Endothelial cell of umbilical vein (primary cell): ENCODE measurements around the gene MYT1. TPM values are rescaled to one million over a fixed set of nuclear protein-coding genes. Genes with fewer than 3 reads are reported as not detected.

Experiments
- BruUV-seq: library from RNA; stranded (reverse); fragments of 400-500 nt; replicated peaks from 2 replicates; lab custom pipeline; 2021; lab: Mats Ljungman, UMichigan
- CTCF ChIA-PET: fragments of 300-600, 350-600 bp; sonication (Branson Sonifier 250); formaldehyde crosslinking; loops from one replicate; lab custom pipeline; 2021; ENCODE audit warnings: antibody characterized with exemption, inconsistent platforms; lab: Charles Lee
- POLR2A ChIA-PET: fragments of 300-600, 350-600 bp; sonication (Branson Sonifier 250); formaldehyde crosslinking; loops from one replicate; lab custom pipeline; 2021; ENCODE audit warnings: antibody characterized with exemption, inconsistent platforms; lab: Charles Lee
- DNase-seq: peaks from one replicate; pipeline ENCODE4 v3.0.0-alpha.2; 2011; ENCODE audit warnings: low read depth, low spot score
- FAIRE-seq: peaks from 2 replicates; lab custom pipeline; 2011; peaks lifted over from hg19 to GRCh38; lab: Jason Lieb, UNC
- H2AFZ ChIP-seq: 2 replicates; pipeline ENCODE4 v1.6.0; 2012; ENCODE audit warnings: low read depth, low read length, control low read depth, inconsistent platforms
- H3K27ac ChIP-seq: 2 replicates; pipeline ENCODE4 v1.5.1; 2011; ENCODE audit warnings: low read depth, mild to moderate bottlenecking, control low read depth, low read length, moderate library complexity; ENCODE audit not compliant: insufficient read depth
- H3K27me3 ChIP-seq, 2 experiments: 2 replicates each; pipeline versions ENCODE4 v1.6.0 to v1.6.1; 2011; ENCODE audit warnings: low read length in 2 of 2, mixed read lengths in 1 of 2; ENCODE audit not compliant: control insufficient read depth in 2 of 2, insufficient read depth in 2 of 2
- H3K36me3 ChIP-seq, 2 experiments: 2 replicates in 1 of 2; 3 replicates in 1 of 2; pipeline ENCODE4 v1.5.1; 2011; ENCODE audit warnings: low read length in 2 of 2, mild to moderate bottlenecking in 1 of 2, moderate library complexity in 1 of 2; ENCODE audit not compliant: control insufficient read depth in 2 of 2, insufficient read depth in 2 of 2; ENCODE audit errors: extremely low read depth in 1 of 2
- H3K4me1 ChIP-seq: 3 replicates; pipeline ENCODE4 v1.5.1; 2011; ENCODE audit warnings: mild to moderate bottlenecking, low read length; ENCODE audit not compliant: control insufficient read depth, insufficient read depth; ENCODE audit errors: extremely low read depth
- H3K4me2 ChIP-seq: 2 replicates; pipeline ENCODE4 v1.6.1; 2011; ENCODE audit warnings: low read length, control low read depth, mixed read lengths; ENCODE audit not compliant: insufficient read depth
- H3K4me3 ChIP-seq, 3 experiments: fragments of 200-600 bp in 1 of 3; sonication (generic), shearing (Covaris generic) in 1 of 3; replicated peaks in 1 of 3; 2 replicates each; pipeline ENCODE4 v1.5.1; 2011 to 2016; ENCODE audit warnings: control low read depth in 3 of 3, low read length in 3 of 3, mild to moderate bottlenecking in 2 of 3, inconsistent platforms in 1 of 3, low read depth in 1 of 3, moderate library complexity in 1 of 3; ENCODE audit not compliant: insufficient read depth in 1 of 3
- H3K79me2 ChIP-seq: 2 replicates; pipeline ENCODE4 v1.6.0; 2012; ENCODE audit warnings: low read length, inconsistent platforms; ENCODE audit not compliant: control insufficient read depth, insufficient read depth
- H3K9ac ChIP-seq: replicated peaks from 2 replicates; pipeline ENCODE3; 2011; ENCODE audit warnings: low read length, control low read depth; ENCODE audit not compliant: insufficient read depth; ENCODE audit errors: extremely low read depth
- H3K9me1 ChIP-seq: replicated peaks from 3 replicates; pipeline ENCODE4 v1.6.0; 2011; ENCODE audit warnings: mild to moderate bottlenecking, low read length; ENCODE audit not compliant: control insufficient read depth, insufficient read depth; ENCODE audit errors: extremely low read depth
- H3K9me3 ChIP-seq: replicated peaks from 2 replicates; pipeline ENCODE4 v1.5.1; 2012; ENCODE audit warnings: low read length, inconsistent platforms; ENCODE audit not compliant: control insufficient read depth, insufficient read depth
- H4K20me1 ChIP-seq: replicated peaks from 2 replicates; pipeline ENCODE3; 2011; ENCODE audit warnings: mild to moderate bottlenecking, low read length; ENCODE audit not compliant: control insufficient read depth, insufficient read depth; ENCODE audit errors: extremely low read depth
- EZH2 ChIP-seq: IDR thresholded peaks from 2 replicates; pipeline ENCODE4 v1.6.1; 2012; ENCODE audit warnings: borderline replicate concordance, low read depth, mild to moderate bottlenecking, moderate library complexity, low read length, inconsistent platforms; ENCODE audit not compliant: severe bottlenecking
- FOS ChIP-seq: IDR thresholded peaks from 2 replicates; pipeline ENCODE4 v1.6.1; 2011; ENCODE audit warnings: mild to moderate bottlenecking, low read length, moderate library complexity, borderline replicate concordance; ENCODE audit not compliant: insufficient read depth
- GATA2 ChIP-seq: IDR thresholded peaks from 2 replicates; pipeline ENCODE4 v1.7.0; 2011; ENCODE audit warnings: low read depth, mild to moderate bottlenecking, moderate library complexity, mixed read lengths, low read length; ENCODE audit not compliant: insufficient read length, insufficient read depth
- JUN ChIP-seq: IDR thresholded peaks from 2 replicates; pipeline ENCODE4 v1.6.1; 2011; ENCODE audit warnings: borderline replicate concordance, low read depth; ENCODE audit not compliant: insufficient read length, insufficient read depth
- MYC ChIP-seq: IDR thresholded peaks from one replicate; pipeline ENCODE4 v1.6.1; 2011; ENCODE audit warnings: mild to moderate bottlenecking, low read depth, low read length
- POLR2A ChIP-seq: IDR thresholded peaks from 2 replicates; pipeline ENCODE4 v1.6.1; 2012; ENCODE audit warnings: low read depth, mild to moderate bottlenecking, control low read depth, low read length
- POLR2AphosphoS5 ChIP-seq: IDR thresholded peaks from 2 replicates; pipeline ENCODE4 v1.6.1; 2012; ENCODE audit warnings: low read depth, mild to moderate bottlenecking, control low read depth, low read length, moderate library complexity; ENCODE audit not compliant: insufficient read depth
- dilution Hi-C: fragments of 300-500 bp; cut with MboI; formaldehyde crosslinking; loops from one replicate; pipeline ENCODE4 v1.15.0; 2019; ENCODE audit warnings: low sequenced_read_pairs; ENCODE audit not compliant: extremely low pct_ligation_motif_present
- intact Hi-C: fragments of 100-400 bp; cut with micrococcal nuclease; formaldehyde crosslinking; loops from one replicate; pipeline ENCODE4 v1.10.0; 2022
- polyA plus RNA-seq, 4 experiments: library from polyadenylated mRNA; depleted of rRNA in 3 of 4; stranded (reverse) in 3 of 4; unstranded in 1 of 4; fragments of >200 nt; gene quantifications; 2 replicates each; pipeline versions ENCODE4 v1.2.1 to v1.2.3, GENCODE V29; 2011 to 2012; ENCODE audit warnings: missing spikeins in 1 of 4
- total RNA-seq: library from RNA; stranded (reverse); gene quantifications from 2 replicates; pipeline ENCODE4 v1.2.3, GENCODE V29; 2021
- TF ChIP-seq, protein P1 (sequence below): IDR thresholded peaks from 2 replicates; pipeline ENCODE4 v1.6.1; 2011; ENCODE audit not compliant: insufficient read depth, insufficient read length
- TF ChIP-seq, protein P2 (sequence below), 2 donors: IDR thresholded peaks; 1 replicate in 1 of 2; 2 replicates in 1 of 2; pipeline ENCODE4 v1.5.1; 2011; ENCODE audit warnings: low read length in 2 of 2, mild to moderate bottlenecking in 2 of 2, moderate library complexity in 2 of 2, control low read depth in 1 of 2, inconsistent platforms in 1 of 2, low read depth in 1 of 2; ENCODE audit not compliant: insufficient read depth in 1 of 2; ENCODE audit errors: extremely low read depth in 1 of 2

The MYT1 gene
- total and polyA plus RNA-seq, 2 donors (not counting 3 experiments of a cell fraction or from before 2014, with no cell fraction given): not detected

DNA sequence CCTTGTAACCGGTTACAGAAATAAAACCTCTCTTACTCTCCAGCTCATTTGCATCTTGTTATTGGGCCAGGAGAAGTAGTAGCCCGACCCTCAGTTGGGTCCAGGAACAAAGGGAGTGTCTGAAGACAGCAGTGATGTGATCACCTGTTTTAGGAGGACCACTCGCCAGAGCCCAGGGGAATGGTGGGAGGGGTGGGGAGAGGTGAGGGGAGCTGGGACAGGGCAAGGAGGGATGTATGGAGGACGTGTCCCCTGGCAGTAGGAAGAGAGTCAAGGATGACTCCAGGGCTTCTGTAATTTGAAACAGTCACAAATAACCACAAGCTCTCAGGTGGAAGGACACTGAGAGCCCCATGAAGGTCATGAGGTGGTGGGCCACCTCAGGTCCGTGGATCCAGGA lies 89.9 kb downstream of the MYT1 start:
- peaks cover 15% of the 10 kb centered on the region for H3K79me2 ChIP-seq
- dilution Hi-C loops: no loop called here
- H3K27ac ChIP-seq: no peak overlapping the region
- H4K20me1 ChIP-seq: no peaks in the 10 kb centered on the region
- no peak for DNase-seq
- ChIA-PET CTCF (interaction anchor here (1.5 kb wide), 1 partner anchor 32 kb away, joined by 4 read pairs; no protein-coding TSS in a partner anchor), POLR2A (no interaction called here)
- no peak overlapping the region for H3K4me2 ChIP-seq
- BruUV-seq: no TSS peak
- no peak for FAIRE-seq
- no peaks in the 10 kb centered on the region for H3K9me1 ChIP-seq
- TF ChIP-seq EZH2: no peak
- no peak for TF ChIP-seq JUN
- TF ChIP-seq FOS: no peak
- TF ChIP-seq MYC: no peak
- TF ChIP-seq, protein P1, sequence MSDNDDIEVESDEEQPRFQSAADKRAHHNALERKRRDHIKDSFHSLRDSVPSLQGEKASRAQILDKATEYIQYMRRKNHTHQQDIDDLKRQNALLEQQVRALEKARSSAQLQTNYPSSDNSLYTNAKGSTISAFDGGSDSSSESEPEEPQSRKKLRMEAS: no peak
- no peak for TF ChIP-seq POLR2AphosphoS5
- no peak for TF ChIP-seq POLR2A
- TF ChIP-seq GATA2: no peak
- TF ChIP-seq, protein P2, sequence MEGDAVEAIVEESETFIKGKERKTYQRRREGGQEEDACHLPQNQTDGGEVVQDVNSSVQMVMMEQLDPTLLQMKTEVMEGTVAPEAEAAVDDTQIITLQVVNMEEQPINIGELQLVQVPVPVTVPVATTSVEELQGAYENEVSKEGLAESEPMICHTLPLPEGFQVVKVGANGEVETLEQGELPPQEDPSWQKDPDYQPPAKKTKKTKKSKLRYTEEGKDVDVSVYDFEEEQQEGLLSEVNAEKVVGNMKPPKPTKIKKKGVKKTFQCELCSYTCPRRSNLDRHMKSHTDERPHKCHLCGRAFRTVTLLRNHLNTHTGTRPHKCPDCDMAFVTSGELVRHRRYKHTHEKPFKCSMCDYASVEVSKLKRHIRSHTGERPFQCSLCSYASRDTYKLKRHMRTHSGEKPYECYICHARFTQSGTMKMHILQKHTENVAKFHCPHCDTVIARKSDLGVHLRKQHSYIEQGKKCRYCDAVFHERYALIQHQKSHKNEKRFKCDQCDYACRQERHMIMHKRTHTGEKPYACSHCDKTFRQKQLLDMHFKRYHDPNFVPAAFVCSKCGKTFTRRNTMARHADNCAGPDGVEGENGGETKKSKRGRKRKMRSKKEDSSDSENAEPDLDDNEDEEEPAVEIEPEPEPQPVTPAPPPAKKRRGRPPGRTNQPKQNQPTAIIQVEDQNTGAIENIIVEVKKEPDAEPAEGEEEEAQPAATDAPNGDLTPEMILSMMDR (IDR thresholded peaks at IDR 0.05; ENCODE audit: extremely low read depth in 1 of 2, insufficient read depth in 1 of 2, low read depth in 1 of 2, low read length in 2 of 2): no peak
- H3K27me3 ChIP-seq: peaks cover 4 to 14% of the 10 kb centered on the region in 2 experiments
- intact Hi-C loops: no loop called here
- H3K4me1 ChIP-seq: peaks cover 14% of the 10 kb centered on the region
- no peak overlapping the region for H3K4me3 ChIP-seq
- no peak overlapping the region for H2AFZ ChIP-seq
- H3K9ac ChIP-seq: no peak overlapping the region
- H3K9me3 ChIP-seq: no peaks in the 10 kb centered on the region
- no peaks in the 10 kb centered on the region for H3K36me3 ChIP-seq
